HG02870 (cell line): ENCODE results near the gene MAPKAPK2.

Source experiments
- ATAC-seq: cut with Tn5 transposase; IDR thresholded peaks from one replicate; pipeline ENCODE4 v1.9.1; 2021; ENCODE audit warnings: mild to moderate bottlenecking, moderate library complexity; ENCODE audit not compliant: unreplicated experiment

MAPKAPK2 gene

DNA sequence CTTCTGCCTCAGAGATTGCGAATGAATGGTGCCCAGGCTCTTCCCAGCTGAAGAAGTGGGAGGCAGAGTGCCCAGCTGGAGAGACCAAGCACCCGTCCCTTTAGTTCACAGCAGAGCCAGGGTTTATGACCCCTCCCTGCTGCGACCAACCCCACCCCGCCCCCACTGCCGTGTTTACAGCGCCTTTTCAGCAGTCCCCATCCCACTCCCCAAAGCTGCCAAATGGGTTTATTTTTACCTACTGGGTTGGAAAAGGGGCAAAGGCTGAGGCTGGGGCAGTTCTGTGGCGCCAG, 25.8 kb upstream of the MAPKAPK2 start:
- ATAC-seq = no peak

DNA sequence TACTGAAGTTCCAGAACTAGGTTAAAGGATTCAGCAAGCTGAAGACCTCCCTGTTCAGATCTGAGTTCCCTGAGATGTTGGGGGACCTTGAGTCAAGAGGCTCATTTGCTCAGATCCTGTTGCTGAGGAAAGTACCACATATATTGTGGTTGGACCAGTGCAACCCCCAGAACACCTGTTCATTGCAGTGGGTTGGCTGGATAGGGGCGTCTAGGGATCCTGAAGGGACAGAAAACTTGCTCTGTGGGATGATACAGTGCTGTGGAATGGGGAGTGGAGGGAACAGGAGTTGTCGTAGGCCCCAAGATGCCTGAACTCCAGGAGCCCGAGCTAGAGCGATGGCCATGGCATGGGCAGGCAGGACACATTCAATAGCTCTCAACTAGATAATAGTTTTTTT, 24.6 kb upstream of the MAPKAPK2 start:
- no peak for ATAC-seq

DNA sequence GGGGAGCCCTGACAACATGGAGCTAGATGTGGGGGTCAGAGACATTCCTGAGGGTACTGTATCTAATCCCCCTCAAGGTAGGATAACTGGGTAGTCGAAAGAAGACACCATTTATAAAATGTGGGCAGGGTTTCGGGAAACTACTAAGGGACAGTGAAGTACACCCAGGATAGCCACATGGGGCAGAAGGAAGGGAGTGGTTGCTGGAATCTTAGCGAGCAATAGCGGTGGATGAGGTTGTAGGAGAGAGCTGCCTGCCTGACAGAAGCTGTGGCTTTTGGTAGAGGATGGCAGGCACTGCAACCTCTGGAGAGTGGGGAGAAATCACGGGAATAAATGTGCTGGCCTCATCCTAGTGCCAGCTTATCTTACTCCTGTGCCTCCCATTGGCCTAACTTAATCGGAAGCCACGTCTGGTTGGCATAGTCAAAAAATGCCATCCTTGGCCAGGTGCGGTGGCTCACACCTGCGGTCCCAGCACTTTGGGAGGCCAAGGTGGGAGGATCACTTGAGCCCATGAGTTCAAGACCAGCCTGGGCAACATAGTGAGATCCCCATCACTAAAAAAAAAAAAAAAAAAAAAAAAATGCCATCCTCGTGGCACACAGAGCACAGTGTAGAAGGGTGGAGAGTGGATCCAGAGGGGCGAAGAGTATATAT, 23.4 kb upstream of the MAPKAPK2 start:
- ATAC-seq = no peak

DNA sequence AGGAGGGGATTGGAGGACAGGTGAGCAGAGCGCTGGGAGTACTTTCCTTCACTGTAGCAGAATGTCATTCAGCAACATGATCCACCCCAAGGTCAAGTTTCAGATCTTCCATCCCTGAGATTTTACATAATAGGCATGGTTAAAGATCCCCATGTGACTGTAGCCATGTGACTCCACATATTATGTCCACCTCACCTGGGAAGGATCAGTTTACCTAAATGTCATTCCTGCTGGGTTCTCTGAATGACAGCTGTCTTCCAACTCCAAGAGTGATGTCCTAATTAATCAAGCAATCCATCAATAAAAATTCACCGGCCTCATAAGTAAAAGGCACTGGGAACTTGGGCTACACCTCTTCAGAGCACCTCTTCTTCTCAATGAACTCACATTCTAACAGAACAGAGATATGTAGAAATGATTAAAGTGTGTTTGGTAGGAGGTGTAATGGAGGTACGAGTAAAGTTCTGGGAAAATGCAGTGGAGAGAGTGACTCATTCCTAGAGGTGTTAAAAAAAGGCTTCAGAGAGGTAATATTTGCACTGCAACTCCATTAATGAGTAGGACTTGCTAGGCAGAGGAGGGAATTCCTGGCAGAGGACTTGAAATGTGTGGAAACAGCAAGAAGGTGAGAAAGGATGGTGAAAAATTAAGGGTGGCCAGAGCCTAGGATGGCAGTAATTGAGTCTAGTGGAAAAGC, 22.2 kb upstream of the MAPKAPK2 start:
- ATAC-seq = no peak

DNA sequence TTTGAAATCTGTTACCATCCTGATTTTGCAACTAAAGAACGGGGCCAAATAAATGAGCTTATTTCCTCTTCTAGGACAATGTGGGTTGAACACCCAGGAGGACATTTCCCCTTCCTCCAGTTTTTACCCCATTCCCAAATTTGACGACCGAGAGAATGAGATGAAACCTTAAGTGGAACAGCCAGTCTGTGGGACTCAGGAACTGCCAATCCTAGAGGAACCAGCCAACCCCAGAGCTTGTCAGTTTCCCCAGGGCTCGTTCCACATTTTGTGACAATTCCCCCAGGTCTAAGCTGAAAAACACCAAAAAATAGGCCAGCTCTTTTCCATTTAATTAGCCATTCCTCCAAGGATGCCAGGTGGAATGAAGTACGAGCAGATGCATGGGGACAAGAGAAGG, 21.3 kb upstream of the MAPKAPK2 start:
- no peak for ATAC-seq

DNA sequence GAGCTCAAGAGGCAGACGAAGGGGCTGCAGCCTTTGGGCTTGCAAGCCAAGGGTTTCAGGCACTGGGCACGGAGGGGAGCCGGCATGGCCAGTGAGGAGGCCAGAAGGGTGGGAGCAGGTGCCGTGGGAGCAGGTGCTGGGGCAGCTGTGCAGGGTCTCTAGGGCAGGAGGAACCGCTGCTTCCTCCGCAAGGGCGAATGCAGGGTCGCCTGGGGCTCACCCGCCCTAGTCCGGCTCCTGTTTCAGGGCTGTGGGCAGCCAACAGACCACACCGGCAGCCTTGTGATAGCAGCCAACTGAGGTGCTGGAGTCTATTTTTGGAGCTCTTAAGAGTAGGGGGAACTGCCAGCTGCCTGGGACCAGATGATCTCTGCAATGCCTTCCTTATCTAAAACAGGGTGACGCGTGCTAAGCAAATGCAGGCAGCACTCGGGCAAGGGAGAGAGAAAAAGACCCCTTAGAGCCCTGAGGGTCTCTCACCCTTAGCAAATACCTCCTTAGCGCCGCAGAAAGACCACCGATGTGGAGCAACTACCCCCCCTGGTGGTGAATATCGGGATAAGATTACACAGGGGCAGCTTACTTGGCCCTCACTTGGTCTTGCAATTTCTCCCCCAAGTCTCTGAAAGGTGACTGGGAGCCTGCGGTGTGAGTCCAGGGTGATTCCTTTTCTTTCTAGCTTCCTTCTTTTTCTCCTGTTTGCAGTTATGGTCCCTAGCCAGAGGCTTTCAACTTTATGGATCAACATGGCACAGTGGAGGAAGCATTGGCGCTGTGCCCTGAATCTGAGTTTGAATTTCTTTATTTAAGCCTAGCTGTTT, 20.7 kb upstream of the MAPKAPK2 start:
- no peak for ATAC-seq

DNA sequence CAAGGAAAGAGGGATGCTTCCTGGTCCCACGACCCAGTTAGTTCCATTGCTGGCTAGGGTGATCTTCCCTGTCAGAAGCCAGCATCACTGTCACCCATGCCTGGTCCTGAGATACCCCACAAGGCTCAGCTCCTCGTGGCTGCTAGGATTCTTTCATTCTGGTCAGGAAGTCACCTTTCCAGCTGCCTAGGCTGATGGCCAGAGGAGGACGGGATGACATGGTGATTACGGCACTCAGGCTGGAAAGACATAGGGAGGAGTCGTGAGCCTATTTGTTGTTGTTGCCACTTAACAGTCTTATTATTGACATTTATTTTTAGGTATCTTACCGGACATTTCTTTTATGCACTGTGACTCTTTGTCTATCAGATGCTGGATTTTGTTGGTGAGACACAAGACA, 20.0 kb upstream of the MAPKAPK2 start:
- no peak for ATAC-seq

DNA sequence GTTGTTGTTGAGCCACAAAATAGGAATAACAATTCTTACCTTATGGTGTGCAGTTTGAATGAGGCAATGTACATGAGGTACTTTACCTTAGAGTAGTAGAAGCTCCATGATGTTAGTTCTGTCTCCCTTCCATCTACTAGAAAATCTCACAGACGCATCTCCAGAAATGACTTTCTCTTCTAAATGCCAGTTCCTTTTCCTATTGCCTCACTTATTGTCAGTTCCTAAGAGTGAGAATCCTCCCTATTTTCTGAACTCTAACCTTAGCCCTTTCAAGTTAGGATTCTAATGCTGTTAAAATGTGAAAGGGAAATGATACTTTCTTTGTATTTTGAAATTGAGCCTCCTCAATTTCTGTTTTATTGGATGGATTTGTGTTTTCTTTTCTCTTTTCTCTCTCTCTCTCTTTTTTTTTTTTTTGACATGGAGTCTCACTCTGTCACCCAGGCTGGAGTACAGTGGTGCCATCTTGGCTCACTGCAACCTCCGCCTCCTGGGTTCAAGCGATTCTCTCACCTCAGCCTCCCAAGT, 18.6 kb upstream of the MAPKAPK2 start:
- no peak for ATAC-seq

DNA sequence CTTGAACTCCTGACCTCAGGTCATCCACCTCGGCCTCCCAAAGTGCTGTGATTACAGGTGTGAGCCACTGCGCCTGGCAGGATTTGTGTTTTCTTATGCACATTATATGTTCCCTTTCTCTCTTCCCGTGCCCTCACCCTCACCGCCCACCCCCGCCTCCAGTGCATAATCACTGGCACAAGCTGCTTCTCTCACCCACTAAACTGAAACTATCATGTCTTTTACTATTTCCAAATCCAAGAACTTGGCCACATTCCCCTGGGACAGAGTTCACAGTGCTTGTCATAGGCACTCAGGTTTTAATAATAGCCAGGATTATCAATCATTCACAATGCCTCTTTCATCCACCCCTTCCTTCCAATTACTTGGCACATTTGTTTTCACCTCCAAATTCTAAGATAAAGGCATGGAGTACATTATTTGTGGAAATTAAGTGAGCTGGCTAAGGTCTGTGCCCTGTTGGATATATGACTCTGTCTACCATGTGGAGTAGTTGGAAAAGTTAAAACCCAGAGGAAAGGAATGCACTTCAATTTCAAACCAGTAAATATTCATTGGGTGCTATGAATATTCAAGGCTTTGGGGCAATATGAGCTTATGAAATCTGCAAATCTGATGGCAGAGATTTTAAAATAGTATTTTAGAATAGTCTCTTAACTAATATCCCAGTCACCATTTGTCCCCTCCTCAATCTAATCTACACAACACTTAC, 17.6 kb upstream of the MAPKAPK2 start:
- ATAC-seq = no peak

DNA sequence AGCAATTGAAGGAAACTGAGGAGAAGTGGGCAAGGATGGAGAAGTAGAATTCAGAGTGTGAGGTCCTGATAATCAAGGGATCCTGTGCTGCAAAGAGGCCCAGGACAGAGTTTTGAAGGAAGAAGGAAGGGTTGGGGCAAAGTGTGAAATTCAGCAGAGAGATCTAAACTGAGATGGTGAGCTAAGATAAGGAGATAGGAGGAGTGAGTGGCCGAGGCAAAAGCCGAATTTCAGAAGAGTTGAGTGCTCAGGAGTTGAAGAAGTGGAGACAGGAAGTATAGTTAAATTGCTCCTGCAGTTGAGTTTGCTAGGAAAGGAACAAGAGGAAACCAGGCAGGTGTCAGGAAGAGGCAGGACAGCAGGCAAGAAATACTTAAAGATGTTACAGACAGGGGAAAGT, 16.4 kb upstream of the MAPKAPK2 start:
- ATAC-seq = no peak

DNA sequence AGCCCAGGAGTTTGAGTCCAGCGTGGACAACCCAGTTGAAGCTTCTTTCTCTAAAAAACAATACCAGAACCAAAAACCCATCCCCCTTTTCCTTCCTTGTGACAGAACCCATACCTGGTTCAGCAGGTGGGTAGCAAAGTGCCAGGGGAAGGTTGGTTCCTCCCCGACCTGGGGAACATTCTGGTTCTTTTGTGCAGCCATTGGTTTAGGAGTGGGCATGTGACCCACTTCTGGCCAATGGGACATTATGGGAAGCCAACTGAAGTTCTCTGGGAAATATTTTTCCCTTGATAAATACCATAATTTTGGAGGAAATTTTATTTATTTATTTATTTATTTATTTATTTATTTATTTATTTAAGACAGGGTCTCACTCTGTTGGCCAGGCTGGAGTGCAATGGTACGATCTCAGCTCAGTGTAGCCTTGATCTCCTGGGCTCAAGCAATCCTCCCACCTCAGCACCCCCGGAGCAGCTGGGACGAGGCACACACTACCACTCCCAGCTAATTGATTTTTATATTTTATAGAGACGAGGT, 15.8 kb upstream of the MAPKAPK2 start:
- ATAC-seq = no peak

DNA sequence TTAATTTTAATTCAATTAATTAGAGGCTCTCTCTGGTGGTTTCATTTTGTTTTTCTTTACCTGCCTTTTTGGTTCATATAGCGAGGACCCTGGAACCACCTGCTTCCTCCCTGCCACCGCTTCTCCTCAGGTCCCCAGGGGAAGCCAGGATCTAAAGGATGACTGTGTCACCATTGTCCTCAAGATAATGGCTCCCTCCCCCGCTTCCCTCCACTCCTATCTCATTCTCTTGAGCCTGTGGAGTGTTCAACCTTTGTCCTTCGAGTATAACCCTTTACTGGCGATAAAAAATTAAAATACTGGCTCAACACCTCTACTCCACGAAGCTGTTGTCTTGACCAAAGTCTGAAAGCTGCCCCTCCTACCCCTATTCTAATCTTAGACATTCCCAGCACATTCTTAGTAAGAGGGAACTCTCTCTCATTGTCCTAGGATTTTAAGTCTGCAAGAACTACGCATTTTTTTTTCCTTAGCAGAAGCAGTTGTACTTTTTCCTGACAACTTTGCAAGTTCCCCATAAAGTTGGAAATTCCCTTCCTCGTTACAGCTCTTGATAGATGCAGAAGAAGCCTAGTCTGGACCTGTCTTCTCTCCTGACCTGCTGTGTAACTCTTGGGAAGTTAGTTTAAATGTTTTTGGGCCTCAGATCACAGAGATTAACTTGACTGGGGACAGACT, 12.6 kb upstream of the MAPKAPK2 start:
- ATAC-seq = no peak

DNA sequence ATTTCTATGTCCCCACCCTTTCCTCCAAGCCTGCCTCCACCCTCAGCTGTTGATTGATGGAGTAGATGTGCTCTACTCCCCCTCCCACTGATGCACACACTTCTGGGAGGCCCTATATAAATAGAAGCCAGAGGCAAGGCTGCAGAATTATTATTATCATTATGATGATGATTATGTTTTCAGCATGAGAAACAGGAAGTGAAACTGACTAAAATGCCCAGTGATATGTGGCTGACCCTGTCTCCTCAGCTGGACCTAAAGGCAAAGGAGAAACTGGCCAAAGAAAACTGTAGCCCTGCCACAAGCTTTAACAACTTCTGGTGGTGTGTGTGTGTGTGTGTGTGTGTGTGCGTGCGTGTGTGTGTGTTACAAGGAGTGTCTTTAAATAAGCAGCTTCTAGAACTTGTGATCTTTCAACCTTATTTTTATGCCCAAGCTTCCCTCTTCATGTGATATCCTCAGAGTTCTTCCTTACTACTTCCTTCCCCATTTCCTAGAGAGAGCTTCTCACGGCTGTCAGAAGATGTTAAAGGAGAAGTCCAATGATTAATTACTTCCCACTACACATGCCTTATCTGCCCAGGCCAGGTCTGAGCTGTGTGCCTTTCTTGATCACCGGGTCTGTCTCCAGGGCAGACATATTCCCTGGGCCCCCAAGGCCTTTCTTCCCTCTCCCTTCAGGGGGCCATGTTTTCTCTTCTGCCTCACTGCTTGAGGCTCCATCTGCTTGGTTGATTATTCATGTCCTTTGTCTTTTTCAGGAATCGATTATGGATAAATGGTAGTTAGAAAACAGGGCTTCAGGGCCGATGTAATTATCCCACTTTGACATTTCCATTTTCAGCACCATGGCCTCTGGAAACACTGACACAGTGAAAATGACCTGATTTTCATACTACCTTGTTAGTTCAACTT, 11.6 kb upstream of the MAPKAPK2 start:
- no peak for ATAC-seq

DNA sequence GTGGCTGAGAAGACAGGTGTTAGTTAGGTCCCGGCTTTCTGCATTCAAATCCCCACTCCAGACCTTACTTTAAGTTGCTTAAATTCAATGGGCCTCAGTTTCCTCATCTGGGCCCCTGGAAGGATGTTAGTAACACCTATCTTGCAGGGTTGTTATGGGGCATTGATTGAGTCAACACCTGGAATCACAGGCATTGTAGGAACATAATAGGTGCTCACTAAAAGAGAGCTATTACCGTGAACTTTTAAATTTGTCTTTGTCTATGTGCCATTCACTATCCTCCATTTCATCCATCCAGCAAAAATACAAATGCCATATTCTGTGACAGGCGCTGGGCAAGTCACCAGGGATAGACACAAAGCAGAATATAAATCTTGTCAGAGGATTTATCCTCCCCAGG, 10.5 kb upstream of the MAPKAPK2 start:
- no peak for ATAC-seq

DNA sequence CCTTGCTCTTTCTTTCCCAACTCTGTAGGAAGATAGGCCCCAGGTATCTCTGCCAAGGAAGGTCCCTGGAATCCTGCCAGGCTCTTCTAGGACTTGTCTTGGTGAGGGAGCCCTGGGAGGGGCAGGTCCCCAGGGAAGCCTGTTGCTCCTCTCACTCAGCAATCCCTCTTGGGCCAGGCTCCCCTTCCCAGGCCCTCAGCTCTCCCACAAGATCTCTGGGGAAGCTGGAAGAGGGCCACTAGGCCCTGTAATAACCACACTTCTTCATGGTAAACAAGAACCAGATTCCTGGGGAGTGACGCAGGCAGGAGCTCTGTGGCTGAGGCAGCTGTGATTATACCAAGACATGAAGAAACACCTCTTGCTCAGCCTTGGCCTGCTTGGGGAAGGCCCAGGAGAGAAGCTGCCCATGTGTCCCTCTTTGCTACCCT, 9.9 kb upstream of the MAPKAPK2 start:
- ATAC-seq = no peak

DNA sequence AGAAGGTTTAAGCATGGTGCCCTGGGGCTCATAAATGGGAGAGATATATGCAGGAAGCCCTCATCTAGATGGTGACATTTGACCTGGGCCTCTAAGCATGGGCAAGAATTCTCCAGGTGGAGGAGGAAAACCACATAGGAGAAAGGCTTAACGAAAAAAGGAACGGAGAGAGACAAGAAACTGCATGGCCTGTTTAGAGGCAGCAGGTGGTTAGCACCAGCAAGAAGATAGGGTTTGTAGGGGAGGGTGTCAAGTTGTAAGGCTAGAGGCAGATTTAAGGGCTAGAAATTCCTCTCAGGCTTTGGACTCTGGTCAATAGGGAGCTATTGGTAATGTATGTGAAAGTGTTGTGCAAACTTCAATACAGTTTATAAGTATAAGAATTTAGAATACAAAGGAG, 8.2 kb upstream of the MAPKAPK2 start:
- ATAC-seq = no peak

DNA sequence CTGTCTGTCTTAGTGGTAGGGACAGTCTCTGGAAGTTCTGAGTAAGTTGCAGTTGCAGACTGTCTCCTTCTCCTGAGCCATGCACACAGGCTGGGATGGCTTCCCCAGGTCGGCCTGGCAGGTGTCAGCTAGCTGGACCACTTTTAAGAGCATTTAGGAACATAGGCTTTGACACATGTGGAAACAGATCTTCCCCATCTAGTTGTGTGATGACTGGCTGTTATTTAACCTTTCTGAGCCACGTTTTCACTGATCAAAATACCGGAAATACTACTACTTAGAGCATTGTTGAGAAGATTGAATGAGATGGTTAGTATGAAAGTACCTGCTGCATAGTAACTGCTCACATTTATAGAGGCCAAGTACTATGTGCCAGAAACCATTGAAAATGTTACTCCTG, 6.2 kb upstream of the MAPKAPK2 start:
- peak; percentile 32 for ATAC-seq

DNA sequence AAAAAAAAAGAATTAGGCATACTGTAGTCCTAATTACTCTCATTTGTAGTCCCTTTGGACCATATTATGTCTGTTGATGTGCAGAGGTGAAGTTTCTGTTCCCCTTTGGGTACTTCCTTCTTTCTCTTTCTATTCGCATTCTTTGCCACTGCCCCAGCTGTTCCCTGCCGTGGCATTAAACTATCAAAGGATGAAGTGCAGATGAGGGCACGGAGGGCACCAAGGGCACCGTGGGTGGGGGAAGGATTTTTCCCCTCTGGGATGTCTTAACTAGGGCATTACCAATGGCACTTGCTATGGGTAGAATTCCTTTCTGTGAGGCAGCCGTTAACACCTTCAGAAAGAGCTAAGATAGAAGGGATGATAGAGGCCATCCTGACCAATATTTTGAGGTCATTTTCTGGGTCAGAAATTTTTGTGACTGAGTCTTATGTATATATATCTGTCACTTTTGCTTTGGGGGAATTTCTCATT, 4.9 kb upstream of the MAPKAPK2 start:
- ATAC-seq = peak; percentile 59

DNA sequence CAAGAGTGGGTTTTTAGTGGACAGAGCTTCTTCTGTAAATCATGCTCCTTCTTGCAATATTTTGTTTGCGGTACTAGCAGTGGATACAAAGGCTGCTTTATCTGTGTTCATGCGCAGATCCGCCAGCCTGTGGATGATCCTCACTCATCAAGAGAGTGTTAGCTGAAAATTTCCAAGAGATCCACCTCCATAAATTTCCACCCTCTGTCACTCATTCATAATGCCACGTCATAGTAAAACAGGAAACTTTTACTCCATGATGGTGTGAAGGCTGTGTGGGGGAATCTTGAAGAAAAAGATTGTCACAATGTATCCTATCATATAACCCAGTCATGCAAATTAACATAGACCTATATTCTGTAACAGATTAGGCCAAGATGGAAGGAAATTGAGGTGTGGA, 4.4 kb upstream of the MAPKAPK2 start:
- no peak for ATAC-seq
